OCI-LY7 (cell line): ENCODE results near the gene KRTAP5-5. TPM values are rescaled to one million over a fixed set of nuclear protein-coding genes. Genes with fewer than 3 reads are reported as not detected.

Source experiments
- BruUV-seq: library from RNA; stranded (reverse); fragments of 400-500 nt; replicated peaks from 2 replicates; lab custom pipeline; 2021; lab: Mats Ljungman, UMichigan
- CTCF ChIA-PET: fragments of 300-600 bp; sonication (Branson Sonifier 250); formaldehyde crosslinking; loops from one replicate; lab custom pipeline; 2022; ENCODE audit warnings: antibody characterized with exemption; ENCODE audit not compliant: unreplicated experiment; lab: Charles Lee
- POLR2A ChIA-PET: fragments of 300-600 bp; sonication (Branson Sonifier 250); formaldehyde crosslinking; loops from one replicate; lab custom pipeline; 2022; ENCODE audit warnings: antibody characterized with exemption; lab: Charles Lee
- DNase-seq: peaks from one replicate; pipeline ENCODE4 v3.0.0-alpha.2; 2015; ENCODE audit warnings: low spot score
- H2AFZ ChIP-seq: fragments of 200-600 bp; sonication (generic), shearing (Covaris generic); 2 replicates; pipeline ENCODE4 v1.6.1; 2014; ENCODE audit warnings: mild to moderate bottlenecking, antibody characterized with exemption, low read length, moderate library complexity
- H3K27ac ChIP-seq: fragments of 200-600 bp; sonication (generic); 2 replicates; pipeline ENCODE4 v1.5.1; 2014; ENCODE audit warnings: mixed run types, low read depth, mild to moderate bottlenecking, moderate library complexity, low read length, inconsistent platforms; ENCODE audit not compliant: poor library complexity, severe bottlenecking
- H3K36me3 ChIP-seq: fragments of 200-600 bp; sonication (generic); 2 replicates; pipeline ENCODE4 v1.6.1; 2014; ENCODE audit warnings: mild to moderate bottlenecking, antibody characterized with exemption, low read length, moderate library complexity, mixed read lengths; ENCODE audit not compliant: insufficient read depth
- H3K4me1 ChIP-seq: fragments of 200-600 bp; sonication (generic); 2 replicates; pipeline ENCODE4 v1.5.1; 2014; ENCODE audit warnings: mild to moderate bottlenecking, low read length; ENCODE audit not compliant: insufficient read depth, poor library complexity, severe bottlenecking
- H3K4me2 ChIP-seq: fragments of 200-600 bp; sonication (generic); 2 replicates; pipeline ENCODE4 v1.6.1; 2014; ENCODE audit warnings: mild to moderate bottlenecking, low read length
- H3K4me3 ChIP-seq: fragments of 200-600 bp; sonication (generic); 2 replicates; pipeline ENCODE4 v1.5.1; 2014; ENCODE audit warnings: mild to moderate bottlenecking, low read depth, low read length; ENCODE audit not compliant: poor library complexity, severe bottlenecking
- H3K79me2 ChIP-seq: fragments of 200-600 bp; sonication (generic); 2 replicates; pipeline ENCODE4 v1.6.1; 2016; ENCODE audit warnings: low read depth, mild to moderate bottlenecking, low read length, moderate library complexity, mixed read lengths; ENCODE audit not compliant: insufficient read depth
- H3K9me2 ChIP-seq: fragments of 200-600 bp; sonication (generic); 2 replicates; pipeline ENCODE4 v1.6.1; 2016; ENCODE audit warnings: mild to moderate bottlenecking, low read length, mixed read lengths; ENCODE audit not compliant: insufficient read depth
- H3K9me3 ChIP-seq: fragments of 200-600 bp; sonication (generic); 2 replicates; pipeline ENCODE4 v1.6.1; 2014; ENCODE audit warnings: mild to moderate bottlenecking, mixed run types, low read length, mixed read lengths
- H4K20me1 ChIP-seq: fragments of 200-600 bp; sonication (generic); 2 replicates; pipeline ENCODE4 v1.6.1; 2014; ENCODE audit warnings: mild to moderate bottlenecking, antibody characterized with exemption, low read length, moderate library complexity, mixed read lengths; ENCODE audit not compliant: insufficient read depth
- CTCF ChIP-seq: fragments of 200-600 bp; sonication (generic); conservative IDR thresholded peaks from 2 replicates; pipeline ENCODE4 v1.5.1; 2014; ENCODE audit warnings: mild to moderate bottlenecking, antibody characterized with exemption, low read length, moderate library complexity, mixed read lengths
- EZH2phosphoT487 ChIP-seq: fragments of 200-600 bp; sonication (generic); IDR thresholded peaks from 2 replicates; pipeline ENCODE4 v1.6.1; 2018; ENCODE audit warnings: low read depth, borderline replicate concordance, mild to moderate bottlenecking, mixed run types, antibody characterized with exemption, low read length, moderate library complexity, mixed read lengths
- intact Hi-C: fragments of 100-400 bp; cut with micrococcal nuclease; formaldehyde crosslinking; loops from one replicate; pipeline ENCODE4 v1.10.0; 2022; ENCODE audit not compliant: unreplicated experiment
- total RNA-seq, 2 experiments: library from RNA; depleted of rRNA in 1 of 2; stranded (reverse); fragments of >200 nt in 1 of 2; shearing (Covaris generic) in 1 of 2; gene quantifications; 2 replicates each; pipeline ENCODE4 v1.2.3, GENCODE V29; 2014 to 2022

KRTAP5-5 gene
- total RNA-seq, 2 experiments from 2014 or later = not detected

GRCh38 chr11:1650918-1651262, 21.3 kb downstream of the KRTAP5-5 start:
- no peaks in the 10 kb centered on the region for H3K36me3 ChIP-seq
- TF ChIP-seq EZH2phosphoT487 (no peak), CTCF (no peak)
- ChIA-PET POLR2A (no interaction called here), CTCF (no interaction called here)
- no peaks in the 10 kb centered on the region for H3K4me1 ChIP-seq
- H3K4me2 ChIP-seq = no peak overlapping the region
- no TSS peak for BruUV-seq
- no peak for DNase-seq
- no peaks in the 10 kb centered on the region for H3K79me2 ChIP-seq
- H3K27ac ChIP-seq = no peak overlapping the region
- H4K20me1 ChIP-seq = no peaks in the 10 kb centered on the region
- no peaks in the 10 kb centered on the region for H3K9me3 ChIP-seq
- no peak overlapping the region for H2AFZ ChIP-seq
- H3K9me2 ChIP-seq = no peaks in the 10 kb centered on the region
- no peak overlapping the region for H3K4me3 ChIP-seq
- intact Hi-C loops = loop anchor here (5.0 to 10.0 kb wide), 2 partner anchors 41 to 504 kb away; no protein-coding TSS in a partner anchor

GRCh38 chr11:1651411-1651980, 21.9 kb downstream of the KRTAP5-5 start:
- H3K36me3 ChIP-seq = no peaks in the 10 kb centered on the region
- TF ChIP-seq CTCF (no peak), EZH2phosphoT487 (no peak)
- no peak overlapping the region for H3K4me2 ChIP-seq
- no peaks in the 10 kb centered on the region for H3K9me2 ChIP-seq
- POLR2A ChIA-PET = no interaction called here
- no peaks in the 10 kb centered on the region for H3K4me1 ChIP-seq
- no peak overlapping the region for H3K4me3 ChIP-seq
- BruUV-seq = no TSS peak
- no peak overlapping the region for H2AFZ ChIP-seq
- intact Hi-C loops = loop anchor here (5.0 to 10.0 kb wide), 2 partner anchors 41 to 503 kb away; no protein-coding TSS in a partner anchor
- no peaks in the 10 kb centered on the region for H4K20me1 ChIP-seq
- no peak for DNase-seq
- CTCF ChIA-PET = no interaction called here
- no peaks in the 10 kb centered on the region for H3K9me3 ChIP-seq
- H3K79me2 ChIP-seq = no peaks in the 10 kb centered on the region
- H3K27ac ChIP-seq = no peak overlapping the region

- Histone ChIP-seq H3K36me3 (no peaks in the 10 kb centered on the region), H3K4me3 (no peak overlapping the region), H3K27ac (no peak overlapping the region), H3K9me3 (no peaks in the 10 kb centered on the region), H4K20me1 (no peaks in the 10 kb centered on the region), H3K9me2 (no peaks in the 10 kb centered on the region), H3K4me2 (no peak overlapping the region), H3K4me1 (no peaks in the 10 kb centered on the region), H3K79me2 (no peaks in the 10 kb centered on the region), H2AFZ (no peak overlapping the region)
- intact Hi-C loops = loop anchor here (1.0 to 10.0 kb wide), 3 partner anchors 40 to 503 kb away; no protein-coding TSS in a partner anchor
- ChIA-PET CTCF (interaction anchor here (0.5 to 1.0 kb wide), 4 partner anchors 41 to 177 kb away, joined by 3 read pairs; no protein-coding TSS in a partner anchor), POLR2A (no interaction called here)
- BruUV-seq = no TSS peak
- DNase-seq = no peak
- TF ChIP-seq CTCF = no peak
- TF ChIP-seq EZH2phosphoT487 = no peak
Observed at GRCh38 chr11:1652026-1652425, 22.5 kb downstream of the KRTAP5-5 start.
